Measurements from ENCODE around the gene CRTC1. TPM values are rescaled to one million over a fixed set of nuclear protein-coding genes. Genes with fewer than 3 reads are reported as not detected.

CRTC1 gene
- total and polyA plus RNA-seq, 2 experiments from 2014 or later = 2.5 to 4.8 TPM

DNA sequence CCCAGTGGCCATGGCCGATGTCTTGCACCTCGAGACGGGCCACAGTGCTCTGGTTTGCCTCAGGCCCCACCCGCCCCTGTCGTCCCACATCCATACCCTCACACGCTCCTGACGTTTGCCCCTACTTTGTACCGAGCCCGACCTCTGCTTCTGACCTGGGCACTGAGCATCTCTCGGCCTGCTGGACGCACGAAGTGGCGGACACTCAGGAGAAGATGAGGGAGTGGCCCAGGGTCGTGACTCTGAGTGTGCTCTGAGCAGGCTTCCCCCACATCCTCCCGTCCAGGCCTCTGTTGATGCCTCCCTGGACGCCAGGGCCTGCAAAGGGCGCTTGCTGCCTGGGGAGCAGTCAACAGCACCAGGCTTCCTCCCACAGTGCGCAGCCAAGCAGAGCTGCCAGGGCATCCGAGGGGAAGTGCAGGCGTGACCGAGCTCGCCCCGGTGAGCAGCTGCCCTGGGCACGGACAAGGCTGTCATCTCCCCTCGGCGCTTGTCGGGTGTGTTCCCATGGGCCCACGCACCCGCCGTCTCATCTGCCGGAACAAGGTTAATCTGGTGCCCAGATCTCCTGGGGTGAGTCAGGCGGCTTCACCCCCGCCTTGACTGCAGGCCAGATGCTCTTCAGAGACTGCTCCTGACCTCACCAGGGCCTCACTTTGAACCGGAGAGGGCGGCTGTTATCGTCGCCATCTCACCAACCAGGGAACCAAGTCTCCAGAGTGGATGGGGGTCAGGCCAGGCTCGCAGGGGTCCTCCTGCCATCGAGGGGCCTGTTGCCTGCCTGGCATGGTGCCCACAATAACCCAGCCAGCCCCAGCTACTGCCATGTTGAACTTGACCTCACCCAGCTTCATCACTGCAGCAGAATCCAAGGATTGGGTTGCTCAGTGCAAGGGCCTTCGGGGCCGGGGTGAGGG is 80.5 kb downstream of the CRTC1 start:
- H3K36me3 ChIP-seq (replicated peaks; ENCODE audit: insufficient read depth, low read depth) = no peaks in the 10 kb centered on the region
- no peaks in the 10 kb centered on the region for H4K20me1 ChIP-seq (ENCODE audit: insufficient read depth, poor library complexity, severe bottlenecking)
- H3K27me3 ChIP-seq = no peaks in the 10 kb centered on the region
- DNase-seq (ENCODE audit: low spot score) = no peak
- H3K9me2 ChIP-seq (replicated peaks; ENCODE audit: insufficient read depth) = no peaks in the 10 kb centered on the region
- H3K27ac ChIP-seq = no peak overlapping the region
- no peaks in the 10 kb centered on the region for H3K79me2 ChIP-seq
- WGBS (ENCODE audit: low lambda C conversion rate, missing lambda C conversion rate) = 93% methylated on average over 40 of the region's 41 CpGs
- H3K9me3 ChIP-seq (ENCODE audit: low read depth) = no peaks in the 10 kb centered on the region
- TF ChIP-seq EZH2phosphoT487 (IDR thresholded peaks at IDR 0.05; ENCODE audit: low read depth, severe bottlenecking, unreplicated experiment) (no peak), CTCF (IDR thresholded peaks at IDR 0.05; ENCODE audit: poor library complexity) (no peak), EZH2 (IDR thresholded peaks at IDR 0.05; ENCODE audit: borderline replicate concordance) (no peak)
- no peak overlapping the region for H3K4me3 ChIP-seq
- H3K4me1 ChIP-seq (ENCODE audit: insufficient read depth) = peaks cover 23% of the 10 kb centered on the region
- H2AFZ ChIP-seq = no peak overlapping the region
- no peak overlapping the region for H3K4me2 ChIP-seq

DNA sequence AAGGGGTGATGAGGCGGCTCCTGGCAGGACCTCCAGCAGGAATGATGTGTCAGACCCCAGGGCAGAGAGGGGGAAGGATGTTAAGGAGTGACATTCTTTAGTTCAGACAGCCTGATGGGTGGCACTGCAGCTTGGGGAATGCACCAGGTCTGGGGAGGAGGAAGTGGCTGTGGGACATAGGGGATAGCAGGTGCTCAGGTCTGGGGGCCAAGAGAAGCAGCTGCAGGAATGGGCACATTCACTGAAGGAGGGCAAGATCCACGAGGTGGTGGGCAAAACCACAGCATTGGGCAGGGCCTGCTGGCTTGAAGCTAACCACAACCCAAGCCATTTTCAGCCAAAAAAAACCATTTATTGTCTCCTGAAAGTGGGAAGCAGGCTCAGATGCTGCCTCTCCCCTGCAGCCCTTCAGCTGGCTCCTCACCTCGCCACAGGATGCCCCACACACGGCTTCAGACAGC is 81.1 kb downstream of the CRTC1 start:
- H3K9me2 ChIP-seq (replicated peaks; ENCODE audit: insufficient read depth) = no peaks in the 10 kb centered on the region
- no peak overlapping the region for H3K27ac ChIP-seq
- H3K4me1 ChIP-seq (ENCODE audit: insufficient read depth) = peaks cover 23% of the 10 kb centered on the region
- no peak for DNase-seq (ENCODE audit: low spot score)
- no peaks in the 10 kb centered on the region for H4K20me1 ChIP-seq (ENCODE audit: insufficient read depth, poor library complexity, severe bottlenecking)
- H3K4me3 ChIP-seq = no peak overlapping the region
- H2AFZ ChIP-seq = no peak overlapping the region
- H3K79me2 ChIP-seq = no peaks in the 10 kb centered on the region
- no peaks in the 10 kb centered on the region for H3K27me3 ChIP-seq
- no peak for TF ChIP-seq EZH2 (IDR thresholded peaks at IDR 0.05; ENCODE audit: borderline replicate concordance)
- no peak for TF ChIP-seq CTCF (IDR thresholded peaks at IDR 0.05; ENCODE audit: poor library complexity)
- no peak for TF ChIP-seq EZH2phosphoT487 (IDR thresholded peaks at IDR 0.05; ENCODE audit: low read depth, severe bottlenecking, unreplicated experiment)
- no peaks in the 10 kb centered on the region for H3K9me3 ChIP-seq (ENCODE audit: low read depth)
- H3K36me3 ChIP-seq (replicated peaks; ENCODE audit: insufficient read depth, low read depth) = no peaks in the 10 kb centered on the region
- 76% methylated on average over 4 of the region's 4 CpGs for WGBS (ENCODE audit: low lambda C conversion rate, missing lambda C conversion rate)
- H3K4me2 ChIP-seq = no peak overlapping the region

- H3K4me3 ChIP-seq = no peak overlapping the region
- H3K36me3 ChIP-seq (replicated peaks; ENCODE audit: insufficient read depth, low read depth) = no peaks in the 10 kb centered on the region
- no peak overlapping the region for H3K27ac ChIP-seq
- no peaks in the 10 kb centered on the region for H4K20me1 ChIP-seq (ENCODE audit: insufficient read depth, poor library complexity, severe bottlenecking)
- no peaks in the 10 kb centered on the region for H3K9me3 ChIP-seq (ENCODE audit: low read depth)
- DNase-seq (ENCODE audit: low spot score) = no peak
- TF ChIP-seq EZH2 (IDR thresholded peaks at IDR 0.05; ENCODE audit: borderline replicate concordance) = no peak
- TF ChIP-seq EZH2phosphoT487 (IDR thresholded peaks at IDR 0.05; ENCODE audit: low read depth, severe bottlenecking, unreplicated experiment) = no peak
- TF ChIP-seq CTCF (IDR thresholded peaks at IDR 0.05; ENCODE audit: poor library complexity) = no peak
- H3K4me1 ChIP-seq (ENCODE audit: insufficient read depth) = peaks cover 23% of the 10 kb centered on the region
- H3K27me3 ChIP-seq = no peaks in the 10 kb centered on the region
- WGBS (ENCODE audit: low lambda C conversion rate, missing lambda C conversion rate) = 93% methylated on average over 8 of the region's 8 CpGs
- no peak overlapping the region for H2AFZ ChIP-seq
- H3K4me2 ChIP-seq = no peak overlapping the region
- no peaks in the 10 kb centered on the region for H3K9me2 ChIP-seq (replicated peaks; ENCODE audit: insufficient read depth)
- no peaks in the 10 kb centered on the region for H3K79me2 ChIP-seq
Observed at GRCh38 chr19:18765224-18765623, 81.7 kb downstream of the CRTC1 start.
